Omental fat pad (tissue), 4 donors: Measurements from ENCODE around the gene THAP8. TPM values are rescaled to one million over a fixed set of nuclear protein-coding genes. Genes with fewer than 3 reads are reported as not detected.

Source experiments
- ATAC-seq: fragments of 150-250 bp; one replicate; pipeline ENCODE4 v1.9.1; 2016; ENCODE audit warnings: mild to moderate bottlenecking, moderate library complexity; ENCODE audit not compliant: low FRiP score
- DNase-seq: peaks from one replicate; pipeline ENCODE4 v3.0.0-alpha.2; 2019; ENCODE audit warnings: low spot score
- CTCF ChIP-seq, 3 donors: fragments of 450-650 bp; IDR thresholded peaks; one replicate each; pipeline ENCODE4 v1.5.1; 2016 to 2017; ENCODE audit warnings: antibody characterized with exemption in 3 of 3, mild to moderate bottlenecking in 3 of 3, moderate library complexity in 2 of 3
- total RNA-seq, 4 donors: library from RNA; depleted of rRNA; stranded (reverse); fragments of >200 nt; gene quantifications; one replicate each; pipeline ENCODE4 v1.1.0, GENCODE V29; 2016

Gene THAP8
- total RNA-seq, 4 donors from 2014 or later: 2.0 to 10.4 (median 7.6) TPM

DNA sequence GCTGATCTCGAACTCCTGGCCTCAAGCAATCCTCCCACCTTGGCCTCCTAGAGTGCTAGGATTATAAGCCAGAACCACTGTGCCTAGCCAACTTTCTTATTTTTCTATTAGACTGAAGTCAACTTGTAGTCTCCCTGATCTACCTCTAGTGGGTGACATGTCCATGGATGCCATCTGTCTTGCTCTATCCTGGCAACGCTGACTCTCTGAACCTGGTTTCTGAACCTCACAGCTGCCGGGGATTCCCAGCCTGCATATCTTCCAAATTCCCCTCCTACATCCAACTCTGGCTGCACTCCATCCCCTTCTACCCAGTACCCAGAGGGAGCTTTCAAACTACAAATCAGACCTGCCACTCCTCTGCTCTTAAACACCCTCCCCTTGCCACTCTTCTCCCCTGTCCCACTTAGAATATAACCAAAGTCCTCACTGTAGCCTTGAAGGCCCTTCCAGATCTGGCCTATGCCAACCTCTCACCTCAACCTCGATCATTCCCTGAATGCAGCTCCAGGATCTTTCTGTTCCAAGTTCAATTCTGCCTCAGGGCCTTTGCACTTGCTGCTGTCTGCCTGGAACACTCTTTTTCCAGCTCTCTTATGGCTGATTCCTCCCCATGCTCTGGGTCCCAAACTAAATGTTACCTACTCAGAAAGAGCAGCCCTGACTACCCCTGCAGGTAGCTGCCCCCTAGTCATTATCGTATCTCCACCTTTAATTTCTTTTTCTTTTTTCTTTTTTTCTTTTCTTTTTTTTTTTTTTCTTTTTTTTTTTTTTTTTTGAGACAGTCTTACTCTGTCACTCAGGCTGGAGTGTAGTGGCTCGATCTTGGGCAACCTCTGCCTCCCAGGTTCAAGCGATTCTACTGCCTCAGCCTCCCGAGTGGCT is 23.6 kb downstream of the THAP8 start:
- ATAC-seq: no peak
- no peak for TF ChIP-seq CTCF (IDR thresholded peaks at IDR 0.05)

GRCh38 chr19:36028313-36029041 is 25.6 kb downstream of the THAP8 start:
- no peak for DNase-seq
- no peak for TF ChIP-seq CTCF (IDR thresholded peaks at IDR 0.05)
- ATAC-seq: no peak

More for the DNA sequence above, 23.6 kb downstream of the THAP8 start:
- no peak for DNase-seq

- ATAC-seq (no peak), DNase-seq (no peak)
- TF ChIP-seq CTCF (IDR thresholded peaks at IDR 0.05): no peak
These were observed 26.4 kb downstream of the THAP8 start for GRCh38 chr19:36027696-36028095.

DNA sequence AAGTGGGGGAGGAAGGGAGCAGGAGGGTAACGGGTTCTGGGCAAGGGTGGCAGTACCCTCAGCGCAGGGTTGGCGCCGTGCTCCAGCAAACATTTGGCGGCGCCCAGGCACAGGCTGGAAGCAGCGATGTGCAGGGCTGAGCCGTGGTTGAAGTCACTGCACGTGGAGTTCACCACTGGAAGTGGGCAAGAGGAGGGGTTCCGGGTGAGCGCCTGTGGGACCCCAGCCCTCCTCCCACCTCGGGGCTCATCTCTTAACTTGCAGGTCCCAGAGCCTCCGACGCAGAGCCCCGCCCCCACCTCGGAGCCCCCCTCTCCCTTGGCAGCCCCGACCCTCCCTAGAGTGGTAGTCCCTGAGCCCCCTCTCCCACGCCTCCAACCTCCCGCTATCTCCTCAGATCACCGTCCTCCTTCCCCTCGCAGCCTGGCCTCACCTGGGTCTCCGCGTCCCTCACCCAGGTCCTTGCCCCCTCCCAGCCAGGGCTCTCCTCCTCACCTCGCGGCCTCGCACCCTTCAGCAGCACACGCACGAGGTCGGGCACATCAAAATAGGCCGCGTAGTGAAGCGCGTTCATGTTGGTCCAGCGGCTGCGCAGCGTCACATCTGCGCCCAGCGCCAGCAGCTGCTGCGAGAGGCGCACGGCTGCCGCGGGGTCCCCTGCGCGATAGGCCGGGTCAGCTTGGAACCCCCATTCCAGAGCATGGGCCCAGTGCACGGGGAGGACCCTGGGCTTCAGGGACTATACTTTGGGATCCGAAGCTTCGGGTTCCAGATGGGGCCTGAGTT is 27.8 kb downstream of the THAP8 start:
- ATAC-seq (no peak), DNase-seq (no peak)
- no peak for TF ChIP-seq CTCF (IDR thresholded peaks at IDR 0.05)

DNA sequence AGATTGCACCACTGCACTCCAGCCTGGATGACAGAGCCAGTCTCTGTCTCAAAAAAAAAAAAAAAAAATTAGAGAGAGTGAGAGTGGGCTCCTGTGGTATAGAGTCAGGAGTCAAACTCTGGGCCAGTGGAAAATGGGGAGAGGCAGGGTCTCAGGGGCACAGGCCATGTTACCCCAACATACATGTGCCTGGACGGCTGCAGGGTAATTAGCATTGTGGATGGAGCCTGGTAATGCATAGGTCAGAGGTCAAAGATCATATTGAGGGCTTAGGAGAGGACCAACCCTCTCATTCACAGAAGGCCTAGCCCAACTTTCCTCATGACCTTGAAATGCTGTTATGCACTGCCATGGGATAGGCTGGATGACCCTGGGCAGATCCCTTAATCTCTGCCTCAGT is 28.5 kb downstream of the THAP8 start:
- ATAC-seq (no peak), DNase-seq (no peak)
- TF ChIP-seq CTCF (IDR thresholded peaks at IDR 0.05): no peak

GRCh38 chr19:36023432-36023831 is 30.7 kb downstream of the THAP8 start:
- no peak for TF ChIP-seq CTCF (IDR thresholded peaks at IDR 0.05)
- no peak for ATAC-seq
- no peak for DNase-seq
